ENCODE results near the gene FTO. TPM values are rescaled to one million over a fixed set of nuclear protein-coding genes. Genes with fewer than 3 reads are reported as not detected.
"Not testable (repeated sequence)": the region's sequence is repeated elsewhere in the genome, so short reads cannot be mapped to it uniquely, and the experiment has no call there.

Gene FTO
- total RNA-seq, 2 experiments from 2014 or later: 46.3 to 47.2 TPM

DNA sequence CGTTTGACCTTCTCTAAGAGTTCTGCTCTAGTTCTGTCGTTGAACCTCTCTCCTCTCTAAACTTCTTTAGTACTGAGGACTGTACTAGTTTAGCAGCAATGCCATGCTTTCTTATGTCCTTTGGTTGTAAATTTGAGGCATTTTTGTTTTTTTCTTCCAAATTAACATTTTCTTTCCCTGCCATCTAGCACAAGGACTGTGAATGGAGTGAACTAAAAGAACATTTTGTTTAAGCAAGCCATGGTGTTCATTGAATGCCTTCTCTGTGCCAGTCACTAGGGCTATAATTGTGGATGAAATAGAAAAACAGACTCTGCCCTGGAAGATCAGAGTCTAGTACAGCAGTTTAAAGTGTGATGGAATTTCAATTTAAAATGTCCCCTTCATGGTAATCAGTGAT is 137.9 kb downstream of the FTO start:
- Mint-ChIP-seq H3K36me3 (peaks cover 9% of the 10 kb centered on the region), H3K27ac (peak overlapping the region; percentile 19), H3K4me1 (peaks cover 5% of the 10 kb centered on the region), H3K9me3 (no peaks in the 10 kb centered on the region), H3K27me3 (no peaks in the 10 kb centered on the region), H3K4me3 (no peak overlapping the region)
- POLR2A ChIA-PET: no interaction called here
- no peak for ATAC-seq (ENCODE audit: low read depth)
- no peak for DNase-seq

DNA sequence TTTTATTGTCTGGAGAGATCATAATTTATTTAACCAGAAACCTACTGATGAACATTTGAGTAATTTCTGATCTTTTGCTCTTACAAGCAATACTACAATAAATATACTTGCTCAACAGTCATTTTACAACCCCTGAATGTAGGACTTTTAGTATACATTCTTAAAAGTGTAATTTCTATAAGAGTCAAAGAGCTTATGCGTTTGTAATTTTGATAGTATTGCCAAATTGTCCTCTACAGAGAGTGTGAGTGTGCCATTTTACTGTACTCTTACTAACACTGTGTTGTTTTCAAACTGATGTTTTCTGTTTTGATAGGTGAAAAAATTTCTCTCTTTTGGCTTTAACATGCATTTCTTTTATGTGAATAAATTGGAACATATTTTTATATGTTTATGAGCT is 139.1 kb downstream of the FTO start:
- POLR2A ChIA-PET: no interaction called here
- Mint-ChIP-seq H3K9me3 (no peaks in the 10 kb centered on the region), H3K36me3 (peaks cover 5% of the 10 kb centered on the region), H3K4me1 (peaks cover 4% of the 10 kb centered on the region), H3K27me3 (no peaks in the 10 kb centered on the region), H3K27ac (no peak overlapping the region), H3K4me3 (no peak overlapping the region)
- DNase-seq (no peak), ATAC-seq (ENCODE audit: low read depth) (no peak)

GRCh38 chr16:53844804-53845203 is 140.8 kb downstream of the FTO start:
- no peak for DNase-seq
- H3K27ac Mint-ChIP-seq: no peak overlapping the region
- no peaks in the 10 kb centered on the region for H3K9me3 Mint-ChIP-seq
- no peaks in the 10 kb centered on the region for H3K27me3 Mint-ChIP-seq
- peaks cover 9% of the 10 kb centered on the region for H3K4me1 Mint-ChIP-seq
- POLR2A ChIA-PET: no interaction called here
- H3K4me3 Mint-ChIP-seq: no peak overlapping the region
- ATAC-seq (ENCODE audit: low read depth): no peak
- peaks cover 7% of the 10 kb centered on the region for H3K36me3 Mint-ChIP-seq

DNA sequence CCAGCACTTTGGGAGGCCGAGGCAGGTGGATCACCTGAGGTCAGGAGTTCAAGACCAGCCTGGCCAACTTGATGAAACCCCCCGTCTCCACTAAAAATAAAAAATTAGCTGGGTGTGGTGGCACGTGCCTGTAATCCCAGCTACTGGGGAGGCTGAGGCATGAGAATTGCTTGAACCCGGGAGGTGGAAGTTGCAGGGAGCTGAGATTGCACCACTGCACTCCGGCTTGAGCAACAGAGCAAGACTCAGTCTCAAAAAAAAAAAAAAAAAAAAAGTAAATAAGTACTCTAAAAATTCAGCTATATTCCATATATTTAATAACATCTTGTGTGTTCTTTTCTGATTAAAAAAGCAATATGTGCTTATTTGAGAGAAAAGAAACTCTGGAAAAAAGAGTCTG is 142.6 kb downstream of the FTO start:
- H3K9me3 Mint-ChIP-seq; ATAC-seq (ENCODE audit: low read depth); DNase-seq; H3K4me3 Mint-ChIP-seq; H3K27me3 Mint-ChIP-seq; H3K36me3 Mint-ChIP-seq; H3K27ac Mint-ChIP-seq; POLR2A ChIA-PET; H3K4me1 Mint-ChIP-seq: not testable (repeated sequence)

DNA sequence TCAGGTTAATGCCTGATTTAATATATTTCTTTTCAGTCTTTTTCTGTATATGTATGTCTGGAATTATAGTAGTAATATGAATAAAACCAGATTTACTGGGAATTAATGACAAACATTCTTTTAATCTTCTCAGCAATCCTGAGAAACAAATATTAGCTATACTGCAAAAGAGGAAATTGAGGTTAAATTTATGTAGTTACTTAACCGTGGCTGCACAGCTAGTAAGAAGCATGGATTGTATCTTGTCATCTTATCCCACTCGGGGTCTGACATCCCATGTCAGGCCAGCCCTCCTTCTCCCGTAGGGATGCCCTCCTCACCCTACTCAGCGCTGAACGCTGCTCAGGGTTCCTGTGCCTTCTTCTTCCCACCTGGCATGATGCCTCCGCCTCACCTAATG is 143.0 kb downstream of the FTO start:
- peaks cover 6% of the 10 kb centered on the region for H3K36me3 Mint-ChIP-seq
- ATAC-seq (ENCODE audit: low read depth): no peak
- H3K27me3 Mint-ChIP-seq: no peaks in the 10 kb centered on the region
- no peak for DNase-seq
- POLR2A ChIA-PET: no interaction called here
- H3K27ac Mint-ChIP-seq: no peak overlapping the region
- no peak overlapping the region for H3K4me3 Mint-ChIP-seq
- H3K9me3 Mint-ChIP-seq: no peaks in the 10 kb centered on the region
- H3K4me1 Mint-ChIP-seq: peaks cover 9% of the 10 kb centered on the region

GRCh38 chr16:53848277-53848942 is 144.5 kb downstream of the FTO start:
- H3K27me3 Mint-ChIP-seq: no peaks in the 10 kb centered on the region
- H3K27ac Mint-ChIP-seq: no peak overlapping the region
- POLR2A ChIA-PET: no interaction called here
- peaks cover 9% of the 10 kb centered on the region for H3K4me1 Mint-ChIP-seq
- H3K4me3 Mint-ChIP-seq: no peak overlapping the region
- ATAC-seq (ENCODE audit: low read depth) (no peak), DNase-seq (no peak)
- H3K9me3 Mint-ChIP-seq: peaks cover 2% of the 10 kb centered on the region
- H3K36me3 Mint-ChIP-seq: peaks cover 10% of the 10 kb centered on the region

DNA sequence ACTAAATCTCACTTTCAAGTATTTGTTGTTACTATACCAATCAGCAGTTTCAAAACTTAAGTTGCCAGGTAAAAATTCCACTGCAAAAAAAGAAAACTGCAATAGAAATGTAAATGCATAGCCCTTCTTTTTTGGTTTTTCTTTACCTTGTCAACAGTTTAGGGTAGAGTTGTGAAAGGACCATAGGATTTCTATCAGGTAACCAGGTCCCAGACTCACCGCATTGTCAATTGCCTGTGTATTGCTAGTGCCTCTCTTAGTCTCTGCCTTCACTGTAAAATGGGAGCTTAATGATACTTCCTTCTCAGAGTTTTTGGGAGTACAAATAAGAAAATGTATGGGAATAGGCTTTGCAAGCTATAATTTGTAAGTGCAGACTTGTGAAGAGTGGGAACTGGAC is 145.0 kb downstream of the FTO start:
- H3K4me3 Mint-ChIP-seq: no peak overlapping the region
- peaks cover 9% of the 10 kb centered on the region for H3K4me1 Mint-ChIP-seq
- H3K27me3 Mint-ChIP-seq: no peaks in the 10 kb centered on the region
- H3K36me3 Mint-ChIP-seq: peaks cover 10% of the 10 kb centered on the region
- DNase-seq (no peak), ATAC-seq (ENCODE audit: low read depth) (no peak)
- peaks cover 2% of the 10 kb centered on the region for H3K9me3 Mint-ChIP-seq
- POLR2A ChIA-PET: no interaction called here
- H3K27ac Mint-ChIP-seq: no peak overlapping the region

- H3K9me3 Mint-ChIP-seq: peaks cover 2% of the 10 kb centered on the region
- no peaks in the 10 kb centered on the region for H3K27me3 Mint-ChIP-seq
- H3K36me3 Mint-ChIP-seq: peaks cover 10% of the 10 kb centered on the region
- DNase-seq (no peak), ATAC-seq (ENCODE audit: low read depth) (no peak)
- POLR2A ChIA-PET: no interaction called here
- no peak overlapping the region for H3K4me3 Mint-ChIP-seq
- peaks cover 9% of the 10 kb centered on the region for H3K4me1 Mint-ChIP-seq
- H3K27ac Mint-ChIP-seq: no peak overlapping the region
Observed at GRCh38 chr16:53849585-53849984, 145.6 kb downstream of the FTO start.

- no peak overlapping the region for H3K27ac Mint-ChIP-seq
- H3K4me1 Mint-ChIP-seq: peaks cover 5% of the 10 kb centered on the region
- H3K27me3 Mint-ChIP-seq: no peaks in the 10 kb centered on the region
- no peak overlapping the region for H3K4me3 Mint-ChIP-seq
- POLR2A ChIA-PET: no interaction called here
- DNase-seq (no peak), ATAC-seq (ENCODE audit: low read depth) (no peak)
- H3K9me3 Mint-ChIP-seq: peaks cover 2% of the 10 kb centered on the region
- H3K36me3 Mint-ChIP-seq: peaks cover 9% of the 10 kb centered on the region
Observed at GRCh38 chr16:53849994-53850393, 146.0 kb downstream of the FTO start.

GRCh38 chr16:53852678-53853077 is 148.7 kb downstream of the FTO start:
- Mint-ChIP-seq H3K4me1 (peaks cover 5% of the 10 kb centered on the region), H3K9me3 (peaks cover 2% of the 10 kb centered on the region), H3K36me3 (peaks cover 7% of the 10 kb centered on the region), H3K27ac (no peak overlapping the region), H3K4me3 (no peak overlapping the region), H3K27me3 (no peaks in the 10 kb centered on the region)
- no peak for DNase-seq
- no peak for ATAC-seq (ENCODE audit: low read depth)
- POLR2A ChIA-PET: no interaction called here

GRCh38 chr16:53855056-53855455 is 151.1 kb downstream of the FTO start:
- H3K4me1 Mint-ChIP-seq: no peaks in the 10 kb centered on the region
- H3K36me3 Mint-ChIP-seq: peaks cover 6% of the 10 kb centered on the region
- H3K27me3 Mint-ChIP-seq: no peaks in the 10 kb centered on the region
- ATAC-seq (ENCODE audit: low read depth): no peak
- DNase-seq: no peak
- no peak overlapping the region for H3K4me3 Mint-ChIP-seq
- H3K27ac Mint-ChIP-seq: no peak overlapping the region
- peaks cover 2% of the 10 kb centered on the region for H3K9me3 Mint-ChIP-seq
- POLR2A ChIA-PET: no interaction called here

DNA sequence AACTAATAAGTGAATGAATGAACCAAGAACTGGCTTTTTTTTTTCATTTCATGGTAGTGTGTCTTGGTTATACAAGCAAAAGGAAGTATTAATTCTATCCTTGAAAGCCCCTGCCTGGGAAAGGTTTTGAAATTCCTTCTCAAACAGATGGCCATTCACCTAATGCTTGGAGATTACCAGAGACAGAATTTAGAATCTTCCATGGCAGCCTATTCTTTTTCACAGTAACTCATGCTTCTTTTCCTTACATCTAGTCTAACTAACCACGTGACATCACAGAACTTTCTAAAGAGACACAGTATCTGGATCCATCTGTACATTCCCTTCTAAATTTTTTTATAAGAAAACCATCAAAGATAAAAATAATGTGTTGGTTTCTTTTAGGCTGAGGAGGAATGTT is 151.6 kb downstream of the FTO start:
- Mint-ChIP-seq H3K4me1 (no peaks in the 10 kb centered on the region), H3K27ac (no peak overlapping the region), H3K27me3 (no peaks in the 10 kb centered on the region), H3K4me3 (no peak overlapping the region), H3K9me3 (peaks cover 2% of the 10 kb centered on the region), H3K36me3 (peaks cover 8% of the 10 kb centered on the region)
- no peak for ATAC-seq (ENCODE audit: low read depth)
- POLR2A ChIA-PET: no interaction called here
- DNase-seq: no peak

GRCh38 chr16:53859995-53860540 is 156.1 kb downstream of the FTO start:
- Mint-ChIP-seq H3K36me3 (peaks cover 9% of the 10 kb centered on the region), H3K4me1 (no peaks in the 10 kb centered on the region), H3K4me3 (no peak overlapping the region), H3K9me3 (no peaks in the 10 kb centered on the region), H3K27me3 (no peaks in the 10 kb centered on the region), H3K27ac (no peak overlapping the region)
- POLR2A ChIA-PET: no interaction called here
- DNase-seq (no peak), ATAC-seq (ENCODE audit: low read depth) (no peak)

- ATAC-seq (ENCODE audit: low read depth) (no peak), DNase-seq (no peak)
- peaks cover 18% of the 10 kb centered on the region for H3K36me3 Mint-ChIP-seq
- H3K4me1 Mint-ChIP-seq: peaks cover 3% of the 10 kb centered on the region
- no peak overlapping the region for H3K27ac Mint-ChIP-seq
- POLR2A ChIA-PET: no interaction called here
- H3K4me3 Mint-ChIP-seq: no peak overlapping the region
- peaks cover 2% of the 10 kb centered on the region for H3K9me3 Mint-ChIP-seq
- H3K27me3 Mint-ChIP-seq: no peaks in the 10 kb centered on the region
Observed at GRCh38 chr16:53863861-53864260, 159.9 kb downstream of the FTO start.

All from activated naive CD8-positive, alpha-beta T cell treated with anti-CD3 and anti-CD28 coated beads, Interleukin-2, amount 10 ng/mL, durations not matched to agents 7 days and 5 days (primary cell).